Spleen (tissue), 11 donors: ENCODE measurements around the gene QSOX1. TPM values are rescaled to one million over a fixed set of nuclear protein-coding genes. Genes with fewer than 3 reads are reported as not detected.

ENCODE experiments used
- DNase-seq: peaks from one replicate; pipeline ENCODE4 v3.0.0-alpha.2; 2020
- H3K27ac ChIP-seq, 8 donors: fragments of 200-600 bp; sonication (generic) in 7 of 8; 1 replicate in 4 of 8; 2 replicates in 4 of 8; pipeline versions ENCODE4 v1.5.0 to v1.8.0; 2016 to 2021; ENCODE audit warnings: inconsistent platforms in 4 of 8, mild to moderate bottlenecking in 4 of 8, moderate library complexity in 1 of 8
- H3K27me3 ChIP-seq, 7 donors: fragments of 200-600 bp; sonication (generic) in 6 of 7; replicated peaks in 1 of 7; 1 replicate in 4 of 7; 2 replicates in 3 of 7; pipeline versions ENCODE4 v1.5.0 to v1.8.0; 2016 to 2021; ENCODE audit warnings: inconsistent platforms in 3 of 7, mild to moderate bottlenecking in 1 of 7
- H3K36me3 ChIP-seq, 6 donors: fragments of 200-600 bp; sonication (generic) in 5 of 6; 1 replicate in 4 of 6; 2 replicates in 2 of 6; pipeline versions ENCODE4 v1.5.0 to v1.8.0; 2016 to 2021; ENCODE audit warnings: inconsistent platforms in 2 of 6
- H3K4me1 ChIP-seq, 6 donors: fragments of 200-600 bp; sonication (generic) in 5 of 6; 1 replicate in 3 of 6; 2 replicates in 3 of 6; pipeline versions ENCODE4 v1.5.0 to v1.8.0; 2016 to 2021; ENCODE audit warnings: inconsistent platforms in 3 of 6
- H3K4me3 ChIP-seq, 8 donors: fragments of 200-600 bp; sonication (generic) in 7 of 8; 1 replicate in 4 of 8; 2 replicates in 4 of 8; pipeline versions ENCODE4 v1.5.0 to v1.8.0; 2016 to 2021; ENCODE audit warnings: inconsistent platforms in 4 of 8, mild to moderate bottlenecking in 4 of 8, moderate library complexity in 2 of 8
- H3K9me3 ChIP-seq, 8 donors: fragments of 200-600 bp; sonication (generic) in 7 of 8; 1 replicate in 4 of 8; 2 replicates in 4 of 8; pipeline versions ENCODE4 v1.5.0 to v1.8.0; 2016 to 2021; ENCODE audit warnings: inconsistent platforms in 4 of 8
- POLR2A ChIP-seq, 3 donors: fragments of 450-650 bp; IDR thresholded peaks; one replicate each; pipeline ENCODE4 v1.5.1; 2017; ENCODE audit warnings: antibody characterized with exemption in 3 of 3, mild to moderate bottlenecking in 1 of 3
- POLR2AphosphoS5 ChIP-seq, 3 donors: sonication (generic); formaldehyde crosslinking; IDR thresholded peaks; one replicate each; pipeline ENCODE4 v1.5.1; 2017; ENCODE audit warnings: antibody characterized with exemption in 3 of 3
- WGBS, 5 donors: extraction: QIAGEN DNeasy Blood & Tissue Kit in 3 of 5; methylation state at CpG; one replicate each; pipeline versions ENCODE4 v1.1.5 to v1.1.7; 2013 to 2018; 5-methylcytosine and 5-hydroxymethylcytosine counted together
- intact Hi-C: fragments of 100-400 bp; cut with DNase I; formaldehyde crosslinking; loops from one replicate; pipeline ENCODE4 v1.15.0; 2023; ENCODE audit warnings: low total_unique reads
- polyA plus RNA-seq, 3 donors: library from polyadenylated mRNA; stranded (reverse); fragments of 200-250 nt; gene quantifications; one replicate each; pipeline ENCODE4 v1.2.1, GENCODE V29; 2013
- total RNA-seq, 7 donors: library from RNA; depleted of rRNA in 3 of 7; stranded (reverse); fragments of >200 nt in 3 of 7; fragmentation: NEBNext Ultra II Directional in 4 of 7; extraction: Animal tissue kit (Norgen Biotek cat#: 25700) in 4 of 7; gene quantifications; one replicate each; pipeline versions ENCODE4 v1.1.0 to v1.2.1, GENCODE V29; 2016 to 2021
- TF ChIP-seq, protein P1 (sequence below), 11 experiments: fragments of 200-600 bp in 7 of 11; fragments of 450-650 bp in 4 of 11; sonication (generic) in 4 of 11; IDR thresholded peaks in 8 of 11; conservative IDR thresholded peaks in 3 of 11; 1 replicate in 7 of 11; 2 replicates in 4 of 11; pipeline versions ENCODE4 v1.4.0 to v1.8.0; 2016 to 2021; ENCODE audit warnings: antibody characterized with exemption in 11 of 11, inconsistent platforms in 4 of 11, mild to moderate bottlenecking in 1 of 11
- donor health status: healthy with polysubstance abuse.
- donor health status: DM: no; HTN: no; CAD: no; lungs with moderate emphysema.
- donor health status: DM: no; HTN: no; CAD: no.
- donor health status: Bipolar disorder and iron deficiency.
- donor health status: healthy.
- donor health status: DM: no; HTN: no; CAD: no.
- donor health status: DM: yes; HTN: yes; CAD: no.

Gene QSOX1
- total and polyA plus RNA-seq, 10 donors, result 35.2 to 78.9 (median 56.5) TPM

DNA sequence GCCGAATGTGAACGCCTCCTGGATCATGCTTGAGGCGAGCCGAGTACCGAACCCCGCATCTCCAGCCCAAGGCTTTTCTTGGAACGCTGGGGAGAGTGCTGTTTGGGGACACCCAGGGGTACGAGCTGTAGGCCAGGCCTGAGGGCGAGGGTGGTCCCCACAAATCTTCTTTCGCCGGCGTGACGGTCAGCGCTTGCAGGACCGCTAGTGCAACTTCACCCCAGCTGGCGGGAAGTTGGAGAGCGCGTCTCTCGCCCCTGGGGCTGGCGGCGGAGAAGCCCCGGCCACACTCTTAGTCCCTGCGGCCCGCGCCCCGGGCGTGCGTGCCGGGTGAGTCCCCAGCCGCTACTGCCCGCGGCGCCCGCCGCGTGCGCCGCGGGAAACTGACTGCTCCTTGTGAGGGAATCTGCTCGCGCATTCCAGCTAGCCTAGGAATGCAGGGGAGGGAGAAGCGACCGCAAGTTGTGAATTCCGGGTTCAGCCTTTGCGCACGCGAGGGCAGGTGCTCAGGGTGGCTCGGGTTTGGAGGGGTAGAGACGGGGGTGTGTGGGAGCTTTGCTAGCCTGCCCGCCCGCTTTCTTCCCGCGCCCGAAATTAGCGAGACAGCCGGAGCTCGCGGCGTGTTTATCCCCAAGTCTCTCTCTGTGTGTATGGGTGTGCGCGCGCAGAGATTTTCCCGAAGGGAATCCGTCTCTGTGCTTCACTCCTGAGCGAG is 76.3 kb downstream of the QSOX1 start:
- TF ChIP-seq POLR2A (IDR thresholded peaks at IDR 0.05) (no peak), POLR2AphosphoS5 (IDR thresholded peaks at IDR 0.05) (no peak)
- TF ChIP-seq, protein P1, sequence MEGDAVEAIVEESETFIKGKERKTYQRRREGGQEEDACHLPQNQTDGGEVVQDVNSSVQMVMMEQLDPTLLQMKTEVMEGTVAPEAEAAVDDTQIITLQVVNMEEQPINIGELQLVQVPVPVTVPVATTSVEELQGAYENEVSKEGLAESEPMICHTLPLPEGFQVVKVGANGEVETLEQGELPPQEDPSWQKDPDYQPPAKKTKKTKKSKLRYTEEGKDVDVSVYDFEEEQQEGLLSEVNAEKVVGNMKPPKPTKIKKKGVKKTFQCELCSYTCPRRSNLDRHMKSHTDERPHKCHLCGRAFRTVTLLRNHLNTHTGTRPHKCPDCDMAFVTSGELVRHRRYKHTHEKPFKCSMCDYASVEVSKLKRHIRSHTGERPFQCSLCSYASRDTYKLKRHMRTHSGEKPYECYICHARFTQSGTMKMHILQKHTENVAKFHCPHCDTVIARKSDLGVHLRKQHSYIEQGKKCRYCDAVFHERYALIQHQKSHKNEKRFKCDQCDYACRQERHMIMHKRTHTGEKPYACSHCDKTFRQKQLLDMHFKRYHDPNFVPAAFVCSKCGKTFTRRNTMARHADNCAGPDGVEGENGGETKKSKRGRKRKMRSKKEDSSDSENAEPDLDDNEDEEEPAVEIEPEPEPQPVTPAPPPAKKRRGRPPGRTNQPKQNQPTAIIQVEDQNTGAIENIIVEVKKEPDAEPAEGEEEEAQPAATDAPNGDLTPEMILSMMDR (IDR thresholded peaks at IDR 0.05 in 8 of 11, conservative IDR thresholded peaks at IDR 0.05 in 3 of 11), result peak in 1 of 11 experiments; percentile 16
- no peak for DNase-seq
- Histone ChIP-seq H3K27me3 (peaks cover 9 to 100% (median 99%) of the 10 kb centered on the region in 7 donors), H3K4me1 (peaks cover 44 to 78% (median 70%) of the 10 kb centered on the region in 6 donors), H3K9me3 (no peaks in the 10 kb centered on the region), H3K27ac (no peak overlapping the region), H3K4me3 (peak overlapping the region; percentile 18 to 84 (median 70)), H3K36me3 (no peaks in the 10 kb centered on the region)
- 0 to 1% (median 1%) methylated on average over 7 to 65 of the region's 65 CpGs for WGBS, 5 donors
- intact Hi-C loops, result no loop called here

DNA sequence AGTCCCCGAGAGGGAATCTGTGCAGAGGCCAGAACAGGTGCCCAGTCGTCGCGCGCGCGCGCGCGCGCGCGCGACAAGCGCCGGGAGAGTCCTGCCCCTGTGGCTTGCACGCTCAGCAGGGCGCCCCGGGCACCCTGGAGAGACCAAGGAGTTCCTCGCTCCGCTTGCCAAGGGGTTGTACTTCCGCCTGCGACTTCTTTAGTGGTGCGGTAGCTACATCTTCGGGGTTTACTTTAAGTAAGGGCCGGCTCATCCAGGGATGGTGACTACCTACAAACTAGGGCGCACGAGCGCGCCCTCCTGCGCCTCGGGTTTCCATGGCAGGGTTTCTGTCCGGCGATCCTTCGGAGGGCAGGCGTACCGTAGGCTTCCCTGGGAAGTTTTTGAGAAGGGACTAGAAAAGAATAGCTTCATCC is 76.8 kb downstream of the QSOX1 start:
- Histone ChIP-seq H3K27ac (no peak overlapping the region), H3K9me3 (no peaks in the 10 kb centered on the region), H3K4me3 (peak overlapping the region in 7 of 8 donors; percentile 55 to 84 (median 74)), H3K4me1 (peaks cover 44 to 84% (median 75%) of the 10 kb centered on the region in 6 donors), H3K27me3 (peaks cover 11 to 100% (median 99%) of the 10 kb centered on the region in 7 donors), H3K36me3 (no peaks in the 10 kb centered on the region)
- intact Hi-C loops, result no loop called here
- TF ChIP-seq POLR2A (IDR thresholded peaks at IDR 0.05) (no peak), POLR2AphosphoS5 (IDR thresholded peaks at IDR 0.05) (no peak)
- TF ChIP-seq, protein P1 (IDR thresholded peaks at IDR 0.05 in 8 of 11, conservative IDR thresholded peaks at IDR 0.05 in 3 of 11), result no peak
- no peak for DNase-seq
- WGBS, 5 donors, result 0 to 1% (median 1%) methylated on average over 5 to 37 of the region's 37 CpGs

DNA sequence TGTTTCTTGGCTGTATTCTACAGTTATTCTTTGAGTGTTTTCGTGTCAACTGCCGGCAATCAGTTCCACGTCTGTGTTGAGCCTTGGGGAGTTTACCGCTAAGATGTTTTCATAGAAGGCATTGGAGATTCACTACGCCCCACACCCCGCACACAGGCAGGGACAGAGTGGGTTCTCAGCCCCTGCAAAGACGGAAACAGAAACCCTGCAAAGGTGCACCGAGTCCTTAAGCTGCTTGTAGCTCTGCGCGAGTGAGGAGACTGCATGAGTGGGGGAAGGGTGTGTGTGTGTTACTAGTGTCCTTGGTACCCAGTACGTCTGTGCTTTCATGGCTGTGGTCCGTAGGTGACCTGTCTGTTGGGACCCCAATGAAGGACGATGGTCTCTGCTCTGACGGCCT is 77.3 kb downstream of the QSOX1 start:
- H3K4me3 ChIP-seq, result peak overlapping the region in 6 of 8 donors; percentile 55 to 84 (median 70)
- H3K9me3 ChIP-seq, result no peaks in the 10 kb centered on the region
- no peak for DNase-seq
- no peaks in the 10 kb centered on the region for H3K36me3 ChIP-seq
- TF ChIP-seq POLR2A (IDR thresholded peaks at IDR 0.05) (no peak), POLR2AphosphoS5 (IDR thresholded peaks at IDR 0.05) (no peak)
- TF ChIP-seq, protein P1 (IDR thresholded peaks at IDR 0.05 in 8 of 11, conservative IDR thresholded peaks at IDR 0.05 in 3 of 11), result no peak
- H3K27ac ChIP-seq, result no peak overlapping the region
- peaks cover 44 to 88% (median 76%) of the 10 kb centered on the region in 6 donors for H3K4me1 ChIP-seq
- H3K27me3 ChIP-seq, result peaks cover 11 to 100% (median 99%) of the 10 kb centered on the region in 7 donors
- intact Hi-C loops, result no loop called here
- WGBS, 5 donors, result 4 to 10% (median 5%) methylated on average over 7 to 14 of the region's 14 CpGs

DNA sequence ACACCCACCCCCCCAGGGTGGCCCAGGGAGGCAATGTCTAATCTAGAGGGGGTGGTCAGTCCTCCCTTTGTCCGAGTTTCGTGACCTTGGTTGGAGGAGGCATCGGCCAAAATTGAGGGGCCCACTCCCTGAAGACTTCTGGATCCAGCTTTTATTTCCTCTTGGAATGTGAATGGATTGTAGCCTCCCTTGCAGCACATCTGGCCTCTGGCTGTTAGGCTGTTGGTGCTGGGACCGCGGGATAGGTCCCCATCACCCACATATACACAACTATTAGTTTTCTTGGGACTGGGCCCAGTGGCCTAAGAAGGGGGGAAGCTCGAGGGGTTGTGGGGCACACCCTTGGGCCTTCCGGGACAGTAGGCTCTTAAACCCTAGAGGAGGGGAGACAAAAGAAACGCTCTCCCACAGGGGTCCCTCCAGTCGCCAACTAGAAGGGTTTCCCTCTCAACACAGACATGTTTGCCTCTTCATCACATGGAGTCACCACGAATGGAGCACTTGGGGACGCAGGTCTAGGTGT is 77.9 kb downstream of the QSOX1 start:
- TF ChIP-seq, protein P1 (IDR thresholded peaks at IDR 0.05 in 8 of 11, conservative IDR thresholded peaks at IDR 0.05 in 3 of 11), result no peak
- TF ChIP-seq POLR2A (IDR thresholded peaks at IDR 0.05), result no peak
- no peak for TF ChIP-seq POLR2AphosphoS5 (IDR thresholded peaks at IDR 0.05)
- WGBS, 5 donors, result 4 to 16% (median 10%) methylated on average over 8 to 11 of the region's 11 CpGs
- Histone ChIP-seq H3K4me3 (no peak overlapping the region), H3K27me3 (peaks cover 11 to 100% (median 99%) of the 10 kb centered on the region in 7 donors), H3K9me3 (no peaks in the 10 kb centered on the region), H3K27ac (no peak overlapping the region), H3K4me1 (peaks cover 44 to 90% (median 76%) of the 10 kb centered on the region in 6 donors), H3K36me3 (no peaks in the 10 kb centered on the region)
- intact Hi-C loops, result no loop called here
- no peak for DNase-seq
